Eye (tissue), 1 donor: ENCODE measurements around the gene NARS2.
A peak's percentile ranks its signal among the peaks of the same experiment; 100 is the strongest.

Source experiments
- DNase-seq: peaks from one replicate; pipeline ENCODE4 v3.0.0-alpha.2; 2015

Gene NARS2

DNA sequence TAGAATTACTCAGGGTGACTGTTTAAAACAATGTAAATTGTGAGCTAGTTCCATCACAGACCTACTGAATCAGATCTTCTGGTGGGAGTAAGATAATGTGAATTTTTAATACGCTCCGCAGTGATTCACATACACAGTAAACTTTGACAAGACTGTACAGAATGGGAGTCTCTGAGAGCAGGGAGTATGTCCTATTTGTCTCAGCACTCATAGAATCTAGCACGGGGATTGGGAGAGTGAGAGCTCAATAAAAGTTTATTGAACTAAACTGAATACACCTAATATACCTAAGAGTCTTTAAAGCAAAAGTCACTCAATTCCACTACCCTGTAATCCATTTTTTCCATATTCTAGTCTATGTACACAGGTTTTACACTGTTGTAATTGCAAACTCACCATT lies 145.9 kb downstream of the NARS2 start:
- DNase-seq = no peak

GRCh38 chr11:78428266-78428636 lies 146.4 kb downstream of the NARS2 start:
- DNase-seq = no peak

DNA sequence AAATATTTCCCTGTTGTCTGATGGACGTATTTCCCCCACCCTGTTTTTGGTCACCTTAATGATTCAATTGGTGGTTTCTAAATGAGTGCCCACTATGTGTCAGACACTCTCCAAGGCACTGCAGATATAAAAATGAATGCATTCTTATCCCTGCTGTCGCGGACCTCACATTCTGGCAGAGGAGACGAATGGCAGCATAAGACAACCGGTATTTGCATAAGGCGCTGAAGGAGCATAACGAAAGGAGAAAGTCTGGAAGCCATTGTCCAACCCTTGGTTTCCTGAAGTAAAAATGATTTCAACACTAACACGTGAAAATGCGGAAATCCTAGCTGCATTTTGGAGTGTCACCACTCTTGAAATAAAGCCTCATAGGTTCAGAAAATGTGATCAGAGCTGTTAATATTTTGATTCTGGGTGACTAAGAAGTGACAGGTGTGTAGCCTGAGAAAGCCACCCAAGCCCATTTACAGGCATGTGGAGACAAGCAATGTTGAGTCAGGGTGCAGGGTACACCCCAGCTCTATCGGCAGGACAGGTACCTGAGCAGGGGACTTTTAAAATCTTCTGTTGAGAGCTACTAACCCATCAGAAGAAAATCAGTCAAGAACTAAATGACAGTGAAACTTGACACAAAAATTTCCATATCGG lies 146.9 kb downstream of the NARS2 start:
- DNase-seq = no peak

GRCh38 chr11:78426845-78427244 lies 147.8 kb downstream of the NARS2 start:
- no peak for DNase-seq

GRCh38 chr11:78425399-78426070 lies 149.1 kb downstream of the NARS2 start:
- peak; percentile 9 for DNase-seq

DNA sequence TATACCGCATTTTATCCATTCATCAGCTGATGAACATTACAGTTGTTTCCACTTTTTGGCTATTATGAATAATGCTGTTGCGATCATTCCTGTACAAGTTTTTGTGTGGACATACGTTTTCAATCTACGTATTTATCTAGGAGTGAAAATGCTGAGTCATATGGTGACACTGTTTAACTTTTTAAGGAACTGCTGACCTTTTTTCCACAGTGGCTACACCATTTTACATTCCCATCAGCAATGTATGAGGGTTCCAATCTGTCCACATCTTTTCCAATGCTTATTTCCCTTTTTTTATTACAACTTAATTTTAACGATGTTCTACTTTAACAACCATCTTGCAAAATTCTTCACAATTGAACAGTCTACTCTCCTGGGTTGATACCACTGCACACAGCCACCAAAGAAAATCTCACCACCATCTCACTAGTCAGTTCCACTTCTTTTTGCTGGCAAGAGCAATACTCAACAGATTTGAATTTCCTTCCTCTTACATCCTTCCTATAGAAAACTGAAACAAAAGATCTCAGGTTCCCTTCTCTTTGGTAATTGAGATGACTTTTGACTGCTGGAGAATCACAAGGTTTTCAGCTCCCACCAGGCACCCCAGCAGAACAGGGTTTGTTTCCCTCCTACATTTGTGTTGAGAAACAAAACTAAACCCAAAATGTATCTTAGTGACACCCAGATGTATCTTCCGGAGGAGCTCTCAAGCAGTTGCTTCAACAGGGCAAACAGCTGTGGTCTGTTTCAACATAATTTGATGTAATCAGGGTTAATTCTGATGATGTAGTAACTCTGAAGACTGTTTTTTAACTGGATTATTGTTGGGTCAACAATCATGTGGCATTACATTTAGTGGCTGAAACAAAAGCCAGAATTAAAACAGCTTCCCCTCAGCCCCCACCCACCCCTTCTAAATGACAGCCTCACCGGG lies 150.1 kb downstream of the NARS2 start:
- no peak for DNase-seq

GRCh38 chr11:78423241-78423640 lies 151.4 kb downstream of the NARS2 start:
- no peak for DNase-seq

GRCh38 chr11:78420796-78421209 lies 153.9 kb downstream of the NARS2 start:
- DNase-seq = peak; percentile 25

GRCh38 chr11:78420255-78420764 lies 154.4 kb downstream of the NARS2 start:
- DNase-seq = peak; percentile 90

GRCh38 chr11:78419327-78419726 lies 155.3 kb downstream of the NARS2 start:
- DNase-seq = peak; percentile 37

DNA sequence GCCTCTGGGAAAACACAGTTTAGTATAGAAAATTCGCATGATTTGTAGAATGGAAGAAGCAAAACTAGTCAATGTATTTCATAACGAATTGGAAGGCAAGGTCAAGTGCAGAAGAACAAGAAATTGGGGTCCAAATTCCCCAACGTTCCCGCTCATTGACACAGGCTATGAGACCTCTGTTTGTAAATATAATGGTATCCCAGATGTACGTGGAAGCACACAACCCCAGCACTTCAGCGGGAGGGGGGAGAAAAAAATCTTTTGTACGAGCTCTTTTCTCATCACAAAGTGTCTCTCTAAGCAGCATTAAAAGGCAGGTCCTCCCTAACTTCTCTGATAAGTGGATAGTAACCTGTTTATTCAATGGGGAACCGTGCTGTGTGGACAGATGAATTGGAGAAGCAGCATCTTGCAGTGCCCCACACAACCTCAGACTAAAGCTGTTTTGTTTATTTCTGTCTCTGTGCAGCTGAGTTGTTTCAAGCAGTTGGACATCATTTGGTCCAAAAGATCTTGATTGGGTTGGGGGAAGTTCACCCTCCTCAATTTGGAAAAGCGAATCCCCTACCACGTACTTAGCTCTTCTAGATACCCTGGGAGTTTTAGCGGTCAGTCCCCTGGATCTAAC lies 156.0 kb downstream of the NARS2 start:
- DNase-seq = no peak

GRCh38 chr11:78417888-78418583 lies 156.6 kb downstream of the NARS2 start:
- DNase-seq = peak; percentile 94

GRCh38 chr11:78417175-78417887 lies 157.3 kb downstream of the NARS2 start, which contains the start of gene GAB2:
Gene GAB2 (minus strand): TSS chr11:78417820. CDS start chr11:78417720, 100 bp downstream.
- no peak for DNase-seq

DNA sequence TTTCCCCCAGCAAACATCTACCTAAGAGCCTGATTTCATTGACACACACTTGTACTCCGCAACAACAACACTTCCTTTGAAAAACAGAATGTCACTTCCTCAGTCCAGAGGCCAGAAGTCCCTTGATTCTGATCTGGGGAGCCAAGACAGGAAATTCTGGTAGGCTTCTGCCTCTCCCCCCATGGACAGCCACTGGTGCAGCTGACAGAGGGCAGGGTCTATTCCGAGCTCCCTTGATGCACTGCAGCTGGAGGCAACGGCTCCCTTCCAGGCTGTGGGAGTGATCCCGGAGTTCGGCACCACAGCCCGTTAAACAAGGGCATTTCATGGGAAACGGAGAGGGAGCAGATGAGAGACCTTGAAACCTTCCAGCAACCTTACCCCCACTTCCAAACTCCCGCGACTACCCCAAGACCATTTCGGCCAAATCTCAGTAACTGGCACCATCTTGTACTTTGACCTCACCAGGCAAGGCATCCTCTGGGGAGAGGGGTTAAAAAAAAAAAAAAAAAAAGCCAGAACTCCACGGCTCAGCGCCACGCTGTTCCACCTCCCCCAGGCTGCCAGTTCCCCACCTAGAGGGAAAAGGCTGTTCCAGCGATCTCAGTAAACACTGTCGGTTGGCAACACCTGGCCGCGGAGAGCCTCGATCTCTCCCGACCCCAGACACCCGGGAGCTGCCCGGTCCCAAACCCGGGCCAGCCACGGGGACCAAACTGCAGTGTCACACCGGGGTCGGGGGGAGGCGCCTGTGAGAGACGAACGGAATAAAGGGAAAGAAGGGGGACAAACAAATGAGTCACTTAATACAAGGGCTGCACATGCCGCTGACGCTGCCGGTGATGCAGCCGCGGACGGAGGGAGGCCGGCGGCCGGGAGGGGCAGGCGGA lies 158.1 kb downstream of the NARS2 start:
- peak; percentile 94 for DNase-seq

DNA sequence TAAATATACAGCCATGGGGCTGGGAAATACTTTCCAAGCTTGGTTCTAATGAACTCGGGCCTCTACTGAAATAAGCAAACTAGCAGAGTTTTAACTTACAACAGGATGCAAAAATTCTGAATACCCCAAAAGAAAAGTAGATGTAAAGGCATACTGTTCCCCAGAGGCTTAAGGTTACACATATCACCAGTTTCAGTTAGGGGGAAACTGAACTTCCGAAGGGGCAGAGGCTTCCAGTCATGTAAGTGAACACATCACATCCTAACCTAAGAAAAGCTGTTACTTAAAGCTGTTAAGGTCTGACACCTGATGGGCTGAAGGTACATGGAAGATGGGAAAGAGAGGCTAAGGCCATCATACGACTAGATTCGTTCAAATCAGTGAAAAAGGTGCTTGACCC lies 159.3 kb downstream of the NARS2 start:
- DNase-seq = no peak

GRCh38 chr11:78414321-78415051 lies 160.2 kb downstream of the NARS2 start:
- DNase-seq = peak; percentile 45

GRCh38 chr11:78408619-78409018 lies 166.0 kb downstream of the NARS2 start:
- no peak for DNase-seq

DNA sequence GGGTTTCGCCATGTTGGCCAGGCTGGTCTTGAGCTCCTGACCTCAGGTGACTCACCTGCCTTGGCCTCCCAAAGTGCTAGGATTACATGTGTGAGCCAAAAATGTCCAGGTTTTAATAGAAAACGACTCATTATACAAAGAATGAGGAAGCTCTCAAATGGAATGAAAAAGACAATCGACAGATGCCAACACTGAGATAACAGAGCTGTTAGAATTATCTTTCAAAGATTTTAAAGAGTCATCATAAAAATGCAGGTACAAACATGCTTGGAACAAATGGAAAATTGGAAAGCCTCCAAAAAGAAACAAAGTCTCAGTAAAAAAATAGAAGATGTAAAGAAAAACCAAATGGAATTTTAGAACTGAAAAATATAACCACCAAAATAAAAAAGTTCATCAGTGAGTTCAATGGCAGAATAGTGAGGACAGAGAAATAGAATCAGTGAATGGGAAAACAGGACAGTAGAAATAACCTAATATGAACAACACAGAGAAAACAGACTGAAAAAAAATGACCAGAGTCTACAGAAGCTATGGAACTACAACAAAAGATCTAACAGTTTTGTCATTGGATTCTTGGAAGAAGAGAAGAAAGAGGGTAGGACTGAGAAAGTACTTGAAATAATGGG lies 168.0 kb downstream of the NARS2 start:
- DNase-seq = no peak

- no peak for DNase-seq
Measured at GRCh38 chr11:78405805-78406204, 168.9 kb downstream of the NARS2 start.
